Measurements from ENCODE around the gene DNAH8.

Gene DNAH8

DNA sequence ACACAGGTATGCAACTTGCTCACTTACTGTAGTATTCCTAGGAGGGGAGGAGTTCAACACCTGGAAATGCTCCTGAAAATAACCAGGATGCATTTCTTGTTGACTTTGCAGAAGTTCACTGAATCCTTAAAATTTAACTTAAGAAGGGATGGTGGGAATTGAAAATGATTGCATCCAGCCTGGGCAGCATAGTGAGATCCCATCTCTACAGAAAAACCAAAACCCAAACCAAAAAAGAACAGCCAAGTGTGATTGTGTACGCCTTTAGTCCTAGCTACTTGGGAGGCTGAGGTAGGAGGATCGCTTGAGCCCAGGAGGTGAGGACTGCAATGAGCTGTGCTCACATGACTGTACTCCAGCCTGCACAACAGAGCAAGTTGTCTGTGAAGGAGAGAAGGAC, 1.7 kb downstream of the DNAH8 start:
- Histone ChIP-seq H3K27ac (no peak overlapping the region), H3K27me3 (replicated peaks) (no peaks in the 10 kb centered on the region), H3K4me3 (ENCODE audit: low read depth, low read length) (no peak overlapping the region), H3K36me3 (replicated peaks) (no peaks in the 10 kb centered on the region)
- in situ Hi-C loops (cut with HindIII; ENCODE audit: low pct_ligation_motif_present, low sequenced_read_pairs) = no loop called here
- DNase-seq = no peak
- TF ChIP-seq, protein P1, sequence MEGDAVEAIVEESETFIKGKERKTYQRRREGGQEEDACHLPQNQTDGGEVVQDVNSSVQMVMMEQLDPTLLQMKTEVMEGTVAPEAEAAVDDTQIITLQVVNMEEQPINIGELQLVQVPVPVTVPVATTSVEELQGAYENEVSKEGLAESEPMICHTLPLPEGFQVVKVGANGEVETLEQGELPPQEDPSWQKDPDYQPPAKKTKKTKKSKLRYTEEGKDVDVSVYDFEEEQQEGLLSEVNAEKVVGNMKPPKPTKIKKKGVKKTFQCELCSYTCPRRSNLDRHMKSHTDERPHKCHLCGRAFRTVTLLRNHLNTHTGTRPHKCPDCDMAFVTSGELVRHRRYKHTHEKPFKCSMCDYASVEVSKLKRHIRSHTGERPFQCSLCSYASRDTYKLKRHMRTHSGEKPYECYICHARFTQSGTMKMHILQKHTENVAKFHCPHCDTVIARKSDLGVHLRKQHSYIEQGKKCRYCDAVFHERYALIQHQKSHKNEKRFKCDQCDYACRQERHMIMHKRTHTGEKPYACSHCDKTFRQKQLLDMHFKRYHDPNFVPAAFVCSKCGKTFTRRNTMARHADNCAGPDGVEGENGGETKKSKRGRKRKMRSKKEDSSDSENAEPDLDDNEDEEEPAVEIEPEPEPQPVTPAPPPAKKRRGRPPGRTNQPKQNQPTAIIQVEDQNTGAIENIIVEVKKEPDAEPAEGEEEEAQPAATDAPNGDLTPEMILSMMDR (IDR thresholded peaks at IDR 0.05; ENCODE audit: low read depth, low read length, missing control alignments) = no peak

DNA sequence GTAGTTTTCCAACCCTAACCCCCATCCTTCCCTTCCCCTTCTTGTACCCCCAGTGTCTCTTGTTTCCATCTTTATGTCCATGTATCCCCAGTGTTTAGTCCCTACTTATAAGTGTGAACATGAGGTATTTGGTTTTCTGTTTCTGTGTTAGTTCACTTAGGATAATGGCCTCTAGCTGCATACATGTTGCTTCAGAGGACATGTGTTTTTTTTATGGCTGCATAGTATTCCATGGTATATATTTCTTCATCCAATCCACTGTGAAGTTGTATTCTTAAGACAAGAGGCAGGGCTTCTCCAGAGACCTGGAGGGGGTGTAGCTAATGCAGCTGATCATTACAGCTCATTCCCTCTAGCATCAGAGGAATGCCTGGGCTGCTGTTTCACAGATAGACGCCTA, 4.2 kb downstream of the DNAH8 start:
- DNase-seq = no peak
- H3K4me3 ChIP-seq (ENCODE audit: low read depth, low read length) = no peak overlapping the region
- no peaks in the 10 kb centered on the region for H3K36me3 ChIP-seq (replicated peaks)
- in situ Hi-C loops (cut with HindIII; ENCODE audit: low pct_ligation_motif_present, low sequenced_read_pairs) = no loop called here
- H3K27ac ChIP-seq = no peak overlapping the region
- no peaks in the 10 kb centered on the region for H3K27me3 ChIP-seq (replicated peaks)
- TF ChIP-seq, protein P1 (IDR thresholded peaks at IDR 0.05; ENCODE audit: low read depth, low read length, missing control alignments) = no peak

DNA sequence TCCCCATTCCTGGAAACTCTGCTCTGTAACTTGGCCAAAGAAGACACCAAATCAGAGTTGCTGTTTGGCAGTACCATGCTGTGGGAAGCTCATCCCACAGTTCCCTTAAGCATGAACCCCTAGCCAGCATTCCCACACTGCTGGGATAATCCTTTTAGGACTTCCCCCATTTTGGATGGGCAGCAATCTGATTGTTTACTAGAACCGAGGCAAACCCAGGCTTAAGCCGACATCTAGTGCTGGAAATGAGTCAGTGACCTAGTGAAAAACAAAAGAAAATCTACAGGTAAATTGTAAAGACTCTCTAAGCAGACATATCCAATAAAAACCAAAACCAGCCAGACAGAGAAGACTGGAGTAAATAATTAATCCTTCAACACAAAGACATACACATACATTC, 5.2 kb downstream of the DNAH8 start:
- no peaks in the 10 kb centered on the region for H3K36me3 ChIP-seq (replicated peaks)
- H3K27me3 ChIP-seq (replicated peaks) = no peaks in the 10 kb centered on the region
- in situ Hi-C loops (cut with HindIII; ENCODE audit: low pct_ligation_motif_present, low sequenced_read_pairs) = no loop called here
- TF ChIP-seq, protein P1 (IDR thresholded peaks at IDR 0.05; ENCODE audit: low read depth, low read length, missing control alignments) = peak; percentile 27
- no peak overlapping the region for H3K27ac ChIP-seq
- H3K4me3 ChIP-seq (ENCODE audit: low read depth, low read length) = no peak overlapping the region
- no peak for DNase-seq

DNA sequence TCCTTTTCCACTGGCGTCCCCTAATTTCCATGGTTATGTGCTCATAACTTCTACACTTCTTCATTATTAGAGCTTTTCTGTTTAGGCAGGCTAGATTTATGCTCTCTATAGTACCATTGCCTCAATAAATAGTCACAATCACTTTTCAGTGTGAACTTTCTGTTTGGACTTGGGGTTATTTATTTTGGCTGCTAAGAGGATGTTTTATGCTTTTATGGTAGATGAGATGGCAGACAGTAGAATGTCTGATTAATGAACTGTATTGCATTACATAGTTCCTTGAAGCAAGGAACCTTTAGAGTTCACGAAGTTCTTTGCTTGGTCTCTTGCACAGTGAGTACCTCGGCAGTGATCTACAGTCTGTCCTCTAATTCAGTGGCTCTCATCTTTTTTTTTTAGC, 6.9 kb downstream of the DNAH8 start:
- in situ Hi-C loops (cut with HindIII; ENCODE audit: low pct_ligation_motif_present, low sequenced_read_pairs) = no loop called here
- Histone ChIP-seq H3K27me3 (replicated peaks) (no peaks in the 10 kb centered on the region), H3K36me3 (replicated peaks) (no peaks in the 10 kb centered on the region), H3K27ac (no peak overlapping the region), H3K4me3 (ENCODE audit: low read depth, low read length) (no peak overlapping the region)
- DNase-seq = no peak
- TF ChIP-seq, protein P1 (IDR thresholded peaks at IDR 0.05; ENCODE audit: low read depth, low read length, missing control alignments) = no peak

DNA sequence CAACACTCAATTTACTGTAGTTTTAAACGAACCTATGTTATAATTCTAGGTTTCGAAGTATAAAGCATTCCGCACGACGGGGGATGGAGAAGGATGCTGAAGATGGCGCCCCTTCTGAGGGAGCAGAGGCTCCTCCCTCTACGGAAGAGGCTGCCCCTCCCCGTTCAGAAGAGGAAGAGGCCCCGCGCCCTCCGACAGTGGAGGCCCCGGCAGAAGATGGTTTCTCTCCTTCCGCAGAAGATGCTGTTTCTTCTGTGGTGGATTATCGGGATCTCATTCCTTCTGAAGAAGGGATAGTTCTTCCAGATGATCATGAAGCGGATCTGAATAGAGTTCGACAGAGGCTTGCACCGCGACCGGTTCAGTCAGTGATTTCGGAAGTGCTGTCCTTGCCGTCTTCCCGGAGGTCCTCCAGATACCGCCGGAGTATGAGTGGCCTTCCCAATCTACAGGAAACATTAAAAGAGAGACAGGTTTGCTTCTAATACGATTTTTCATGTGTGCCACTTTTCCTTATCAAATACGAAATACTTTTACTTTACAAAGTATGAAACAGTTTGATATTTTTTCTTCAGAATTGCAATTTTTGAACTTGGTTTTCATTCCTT, 7.7 kb downstream of the DNAH8 start:
- Histone ChIP-seq H3K4me3 (ENCODE audit: low read depth, low read length) (no peak overlapping the region), H3K27me3 (replicated peaks) (no peaks in the 10 kb centered on the region), H3K27ac (no peak overlapping the region), H3K36me3 (replicated peaks) (no peaks in the 10 kb centered on the region)
- DNase-seq = no peak
- in situ Hi-C loops (cut with HindIII; ENCODE audit: low pct_ligation_motif_present, low sequenced_read_pairs) = no loop called here
- TF ChIP-seq, protein P1 (IDR thresholded peaks at IDR 0.05; ENCODE audit: low read depth, low read length, missing control alignments) = no peak

DNA sequence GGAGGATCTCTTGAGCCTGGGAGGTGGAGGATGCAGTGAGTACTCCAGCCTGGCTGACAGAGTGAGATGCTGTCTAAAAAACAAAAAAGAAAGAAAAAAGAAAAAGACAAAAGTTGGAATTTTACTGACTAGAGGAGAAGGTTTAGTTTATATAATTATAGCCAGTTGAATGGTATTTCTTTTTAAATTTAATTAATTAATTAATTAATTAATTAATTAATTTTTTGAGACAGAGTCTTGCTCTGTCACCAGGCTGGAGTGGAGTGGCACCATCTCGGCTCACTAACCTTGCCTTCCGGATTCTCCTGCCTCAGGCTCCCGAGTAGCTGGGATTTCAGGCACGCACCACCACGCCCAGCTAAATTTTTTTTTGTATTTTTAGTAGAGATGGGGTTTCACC, 8.7 kb downstream of the DNAH8 start:
- Histone ChIP-seq H3K36me3 (replicated peaks) (no peaks in the 10 kb centered on the region), H3K27me3 (replicated peaks) (no peaks in the 10 kb centered on the region), H3K4me3 (ENCODE audit: low read depth, low read length) (no peak overlapping the region), H3K27ac (no peak overlapping the region)
- in situ Hi-C loops (cut with HindIII; ENCODE audit: low pct_ligation_motif_present, low sequenced_read_pairs) = no loop called here
- DNase-seq = no peak
- TF ChIP-seq, protein P1 (IDR thresholded peaks at IDR 0.05; ENCODE audit: low read depth, low read length, missing control alignments) = no peak

All from brain microvascular endothelial cell (primary cell).